Heart left ventricle (tissue), 16 donors: ENCODE results near the gene LARP4. TPM values are rescaled to one million over a fixed set of nuclear protein-coding genes. Genes with fewer than 3 reads are reported as not detected.
"Not testable (repeated sequence)": the region's sequence is repeated elsewhere in the genome, so short reads cannot be mapped to it uniquely, and the experiment has no call there.

ENCODE experiments used
- ATAC-seq, 4 donors: fragments of 200-7000 bp; cut with Tn5 transposase; one replicate each; pipeline ENCODE4 v1.9.1; 2020 to 2022; ENCODE audit warnings: moderate library complexity in 4 of 4, mild to moderate bottlenecking in 3 of 4, moderate number of reproducible peaks in 1 of 4
- DNase-seq, 5 donors: peaks; one replicate each; pipeline ENCODE4 v3.0.0-alpha.2; 2020
- H3K27ac ChIP-seq, 12 donors: fragments of 200-600 bp; sonication (generic) in 4 of 12; one replicate each; pipeline versions ENCODE4 v1.5.0 to v1.8.0; 2016 to 2022; ENCODE audit warnings: mild to moderate bottlenecking in 2 of 12
- H3K27me3 ChIP-seq, 9 donors: fragments of 200-600 bp; sonication (generic) in 2 of 9; one replicate each; pipeline versions ENCODE4 v1.5.1 to v1.8.0; 2016 to 2022; ENCODE audit warnings: mild to moderate bottlenecking in 3 of 9
- H3K36me3 ChIP-seq, 9 donors: fragments of 200-600 bp; sonication (generic) in 2 of 9; one replicate each; pipeline versions ENCODE4 v1.5.0 to v1.8.0; 2018 to 2022; ENCODE audit warnings: mild to moderate bottlenecking in 2 of 9
- H3K4me1 ChIP-seq, 12 donors: fragments of 200-600 bp; sonication (generic) in 4 of 12; one replicate each; pipeline versions ENCODE4 v1.5.0 to v1.8.0; 2016 to 2022; ENCODE audit warnings: mild to moderate bottlenecking in 3 of 12
- H3K4me3 ChIP-seq, 12 donors: fragments of 200-600 bp; sonication (generic) in 4 of 12; one replicate each; pipeline versions ENCODE4 v1.5.0 to v1.8.0; 2017 to 2022; ENCODE audit warnings: mild to moderate bottlenecking in 9 of 12, moderate library complexity in 4 of 12
- H3K9me3 ChIP-seq, 12 donors: fragments of 200-600 bp; sonication (generic) in 4 of 12; one replicate each; pipeline versions ENCODE4 v1.5.0 to v1.8.0; 2016 to 2022; ENCODE audit warnings: mild to moderate bottlenecking in 1 of 12
- CTCF ChIP-seq, 12 donors: fragments of 200-600 bp; sonication (generic) in 4 of 12; IDR thresholded peaks; one replicate each; pipeline versions ENCODE4 v1.5.0 to v1.8.0; 2018 to 2022; ENCODE audit warnings: antibody characterized with exemption in 12 of 12, mild to moderate bottlenecking in 5 of 12
- POLR2A ChIP-seq, 2 donors: fragments of 450-650 bp; IDR thresholded peaks; one replicate each; pipeline ENCODE4 v1.6.1; 2017; ENCODE audit warnings: antibody characterized with exemption in 2 of 2, mild to moderate bottlenecking in 2 of 2, moderate library complexity in 2 of 2
- WGBS, 4 donors: extraction: QIAGEN DNeasy Blood & Tissue Kit in 2 of 4; methylation state at CpG; one replicate each; pipeline versions ENCODE4 v1.1.5 to v1.1.7; 2013 to 2018; 5-methylcytosine and 5-hydroxymethylcytosine counted together
- intact Hi-C, 10 donors: fragments of 100-400 bp; cut with DNase I; formaldehyde crosslinking; loops; one replicate each; pipeline versions ENCODE4 v1.11.1 to v1.14.2; 2022
- polyA plus RNA-seq, 2 donors: library from polyadenylated mRNA; stranded (reverse); fragments of 200-250 nt; gene quantifications; one replicate each; pipeline ENCODE4 v1.2.3, GENCODE V29; 2013
- total RNA-seq, 9 donors: library from RNA; depleted of rRNA in 2 of 9; stranded (reverse); fragments of >200 nt in 2 of 9; fragmentation: NEBNext Ultra II Directional in 3 of 9; extraction: Animal tissue kit (Norgen Biotek cat#: 25700) in 3 of 9; gene quantifications; one replicate each; pipeline versions ENCODE4 v1.1.0 to v1.2.4, GENCODE V29; 2016 to 2023
- donor health status: ischemic (EF 13 %, LVEDD 7.1; RV severe dilation, severe dysfunction).
- donor health status: healthy with polysubstance abuse.
- donor health status: DM: no; HTN: yes; CAD: no.
- donor health status: DM: no; HTN: no; CAD: no.
- donor health status: ischemic (EF 25% LVEDD 6.9; RV normal size, moderate dysfunction).
- donor health status: ischemic (EF 25% LVEDD 5.7; RV mildly dilated, moderate dysfunction).
- donor health status: healthy.
- donor health status: DM: yes; HTN: yes; CAD: no.
- donor health status: ischemic (EF 35%, LVEDD 5.7; RV mildly dilated, moderate dysfunction).
- donor health status: nonischemic (EF 11% LVEDD 7.7; RV severe dilation, severe dysfunction).
- donor health status: DM: yes; HTN: yes; CAD: no.
- donor health status: PGD.
- donor health status: ischemic (EF 29% LVEDD 5.4; RV normal size, mild dysfunction).
- donor health status: nonischemic (EF 23%, LVEDD 6.1; RV moderate dilation, normal function).

LARP4 gene
- total and polyA plus RNA-seq, 11 donors, result 10.3 to 77.1 (median 50.9) TPM

- no peaks in the 10 kb centered on the region for H3K9me3 ChIP-seq
- no peak overlapping the region for H3K4me3 ChIP-seq
- no peak for TF ChIP-seq CTCF (IDR thresholded peaks at IDR 0.05)
- intact Hi-C loops, result no loop called here
- H3K27me3 ChIP-seq, result no peaks in the 10 kb centered on the region
- H3K4me1 ChIP-seq, result no peaks in the 10 kb centered on the region
- WGBS, 4 donors, result 77 to 81% (median 78%) methylated on average over 5 of the region's 5 CpGs
- no peak for DNase-seq
- no peak overlapping the region for H3K27ac ChIP-seq
- no peak for ATAC-seq
- no peaks in the 10 kb centered on the region for H3K36me3 ChIP-seq
These were observed 37.5 kb upstream of the LARP4 start for GRCh38 chr12:50363141-50363540.

DNA sequence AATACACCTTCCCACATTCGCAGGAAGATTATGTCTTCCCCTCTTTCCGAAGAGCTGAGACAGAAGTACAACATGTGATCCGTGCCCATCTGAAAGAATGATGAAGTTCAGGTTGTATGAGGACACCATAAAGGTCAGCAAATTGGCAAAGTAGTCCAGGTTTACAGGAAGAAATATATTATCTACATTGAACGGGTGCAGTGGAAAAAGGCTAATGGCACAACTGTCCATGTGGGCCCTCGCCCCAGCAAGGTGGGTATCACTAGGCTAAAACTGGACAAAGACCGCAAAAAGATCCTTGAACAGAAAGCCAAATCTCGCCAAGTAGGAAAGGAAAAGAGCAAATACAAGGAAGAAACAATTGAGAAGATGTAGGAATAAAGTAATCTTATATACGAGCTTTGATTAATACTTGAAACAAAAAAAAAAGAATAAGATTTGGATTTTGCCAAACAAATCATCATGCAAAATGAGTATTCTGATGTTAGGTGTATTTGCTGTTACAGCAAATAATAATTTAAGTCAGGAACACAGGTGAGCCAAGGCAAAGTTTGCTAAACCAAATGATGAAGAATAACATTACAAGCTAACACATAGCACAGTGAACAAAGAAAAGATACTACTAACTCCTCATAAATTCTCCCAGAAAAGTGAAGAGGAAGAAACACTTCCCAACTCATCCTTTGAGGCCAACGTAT, 34.8 kb upstream of the LARP4 start:
- 86 to 90% (median 88%) methylated on average over 9 of the region's 9 CpGs for WGBS, 4 donors
- no peak for TF ChIP-seq CTCF (IDR thresholded peaks at IDR 0.05)
- no peak for TF ChIP-seq POLR2A (IDR thresholded peaks at IDR 0.05)

GRCh38 chr12:50370672-50371071, 30.0 kb upstream of the LARP4 start:
- H3K9me3 ChIP-seq, intact Hi-C loops, H3K27ac ChIP-seq, ATAC-seq, H3K36me3 ChIP-seq, DNase-seq, H3K27me3 ChIP-seq, H3K4me1 ChIP-seq, H3K4me3 ChIP-seq: not testable (repeated sequence)
- 72 to 86% (median 77%) methylated on average over 7 of the region's 7 CpGs for WGBS, 4 donors

More for the DNA sequence above, 34.8 kb upstream of the LARP4 start:
- Histone ChIP-seq H3K36me3 (no peaks in the 10 kb centered on the region), H3K27me3 (no peaks in the 10 kb centered on the region), H3K4me3 (no peak overlapping the region), H3K9me3 (no peaks in the 10 kb centered on the region), H3K4me1 (no peaks in the 10 kb centered on the region), H3K27ac (no peak overlapping the region)
- intact Hi-C loops, result no loop called here
- DNase-seq, result no peak
- ATAC-seq, result no peak

DNA sequence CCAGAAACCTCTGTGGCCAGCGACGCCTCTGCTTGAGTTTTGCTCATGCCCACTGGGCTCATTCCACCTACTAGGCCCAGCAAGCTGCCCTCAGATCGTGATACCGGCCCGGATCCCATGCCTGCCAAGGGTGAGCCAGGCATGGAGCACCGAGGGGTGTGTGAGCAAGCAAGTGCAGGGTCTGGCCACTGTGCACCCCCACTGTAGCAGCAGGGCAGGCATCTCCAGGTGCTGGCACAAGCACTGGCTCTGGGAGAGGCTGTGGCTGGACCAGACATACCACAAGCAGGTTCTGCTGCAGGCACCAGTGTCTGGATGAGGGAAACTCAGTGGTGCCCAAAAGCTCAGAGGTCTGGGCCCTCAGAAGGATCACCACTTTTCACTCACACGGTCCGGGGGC, 24.9 kb upstream of the LARP4 start:
- intact Hi-C loops, result no loop called here
- no peak overlapping the region for H3K4me3 ChIP-seq
- H3K27me3 ChIP-seq, result no peaks in the 10 kb centered on the region
- H3K36me3 ChIP-seq, result no peaks in the 10 kb centered on the region
- no peak overlapping the region for H3K27ac ChIP-seq
- no peaks in the 10 kb centered on the region for H3K4me1 ChIP-seq
- no peak for DNase-seq
- no peak for ATAC-seq
- no peak for TF ChIP-seq CTCF (IDR thresholded peaks at IDR 0.05)
- TF ChIP-seq POLR2A (IDR thresholded peaks at IDR 0.05), result no peak
- H3K9me3 ChIP-seq, result no peaks in the 10 kb centered on the region
- 88 to 93% (median 92%) methylated on average over 8 of the region's 8 CpGs for whole genome bisulfite sequencing, 4 donors

GRCh38 chr12:50380761-50381325, 19.8 kb upstream of the LARP4 start:
- no peak overlapping the region for H3K4me3 ChIP-seq
- H3K9me3 ChIP-seq, result no peaks in the 10 kb centered on the region
- TF ChIP-seq POLR2A (IDR thresholded peaks at IDR 0.05) (no peak), CTCF (IDR thresholded peaks at IDR 0.05) (no peak)
- H3K27me3 ChIP-seq, result no peaks in the 10 kb centered on the region
- H3K36me3 ChIP-seq, result no peaks in the 10 kb centered on the region
- WGBS, 4 donors, result 91 to 94% (median 92%) methylated on average over 7 to 8 of the region's 8 CpGs
- no peak overlapping the region for H3K27ac ChIP-seq
- H3K4me1 ChIP-seq, result no peaks in the 10 kb centered on the region
- intact Hi-C loops, result no loop called here
- no peak for ATAC-seq
- no peak for DNase-seq
